AG09319 (cell line): ENCODE measurements around the gene LPIN1.

Experiments used
- DNase-seq: peaks from one replicate; pipeline ENCODE4 v3.0.0-alpha.2; 2010; ENCODE audit warnings: low read depth; ENCODE audit errors: extremely low read depth
- CTCF ChIP-seq: IDR thresholded peaks from 2 replicates; pipeline ENCODE4 v1.5.1; 2011; ENCODE audit warnings: low read depth, mild to moderate bottlenecking, inconsistent platforms, low read length, moderate library complexity

LPIN1 gene

GRCh38 chr2:11746376-11746806 is at the start of gene LPIN1:
Gene LPIN1, plus strand, starts transcription at chr2:11746632. Its CDS starts 18,910 bp downstream, at chr2:11765542.
- TF ChIP-seq CTCF: no peak
- DNase-seq: peak; percentile 62

GRCh38 chr2:11696736-11697102 is 49.7 kb upstream of the LPIN1 start:
- no peak for DNase-seq
- TF ChIP-seq CTCF: no peak

- DNase-seq: peak; percentile 24
- no peak for TF ChIP-seq CTCF
These were observed 49.1 kb upstream of the LPIN1 start for GRCh38 chr2:11697103-11697871.

GRCh38 chr2:11698009-11698922 is 48.2 kb upstream of the LPIN1 start:
- TF ChIP-seq CTCF: no peak
- no peak for DNase-seq

- no peak for TF ChIP-seq CTCF
- no peak for DNase-seq
These were observed 46.5 kb upstream of the LPIN1 start for GRCh38 chr2:11699686-11700670.

GRCh38 chr2:11701206-11701605 is 45.2 kb upstream of the LPIN1 start:
- no peak for DNase-seq
- TF ChIP-seq CTCF: no peak
